ENCODE results near the gene CHCT1.
"Not testable (repeated sequence)": the region's sequence is repeated elsewhere in the genome, so short reads cannot be mapped to it uniquely, and the experiment has no call there.

Gene CHCT1

DNA sequence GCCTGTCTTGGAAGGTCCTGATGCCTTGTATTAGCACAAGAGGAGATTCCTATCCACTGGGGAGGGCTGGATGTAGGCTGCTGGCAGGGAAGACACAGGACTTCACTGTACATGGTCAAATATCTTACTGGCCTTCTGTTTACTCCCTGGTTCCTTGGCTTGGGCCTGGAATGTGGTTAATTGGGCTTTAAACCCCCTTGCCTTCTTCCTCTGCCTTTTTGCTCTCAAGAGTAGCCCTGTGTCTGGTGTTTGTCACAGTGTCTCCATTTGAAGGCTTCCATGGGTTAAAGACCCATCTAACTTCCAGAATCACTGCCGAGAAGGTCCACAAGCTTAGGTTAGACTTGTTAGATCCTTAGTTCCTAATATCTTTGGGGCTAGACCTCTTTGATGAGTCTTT lies 7.1 kb upstream of the CHCT1 start:
- TF ChIP-seq, protein P1, sequence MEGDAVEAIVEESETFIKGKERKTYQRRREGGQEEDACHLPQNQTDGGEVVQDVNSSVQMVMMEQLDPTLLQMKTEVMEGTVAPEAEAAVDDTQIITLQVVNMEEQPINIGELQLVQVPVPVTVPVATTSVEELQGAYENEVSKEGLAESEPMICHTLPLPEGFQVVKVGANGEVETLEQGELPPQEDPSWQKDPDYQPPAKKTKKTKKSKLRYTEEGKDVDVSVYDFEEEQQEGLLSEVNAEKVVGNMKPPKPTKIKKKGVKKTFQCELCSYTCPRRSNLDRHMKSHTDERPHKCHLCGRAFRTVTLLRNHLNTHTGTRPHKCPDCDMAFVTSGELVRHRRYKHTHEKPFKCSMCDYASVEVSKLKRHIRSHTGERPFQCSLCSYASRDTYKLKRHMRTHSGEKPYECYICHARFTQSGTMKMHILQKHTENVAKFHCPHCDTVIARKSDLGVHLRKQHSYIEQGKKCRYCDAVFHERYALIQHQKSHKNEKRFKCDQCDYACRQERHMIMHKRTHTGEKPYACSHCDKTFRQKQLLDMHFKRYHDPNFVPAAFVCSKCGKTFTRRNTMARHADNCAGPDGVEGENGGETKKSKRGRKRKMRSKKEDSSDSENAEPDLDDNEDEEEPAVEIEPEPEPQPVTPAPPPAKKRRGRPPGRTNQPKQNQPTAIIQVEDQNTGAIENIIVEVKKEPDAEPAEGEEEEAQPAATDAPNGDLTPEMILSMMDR (IDR thresholded peaks at IDR 0.05; ENCODE audit: control extremely low read depth, extremely low read depth, low read depth, missing control alignments), result no peak
- POLR2A ChIA-PET, result no interaction called here
- DNase-seq (ENCODE audit: extremely low spot score), result no peak
- CTCF ChIA-PET, result no interaction called here

- DNase-seq (ENCODE audit: extremely low spot score), result no peak
- POLR2A ChIA-PET, result no interaction called here
- CTCF ChIA-PET, result no interaction called here
- TF ChIP-seq, protein P1 (IDR thresholded peaks at IDR 0.05; ENCODE audit: control extremely low read depth, extremely low read depth, low read depth, missing control alignments), result no peak
Observed at GRCh38 chr17:60416368-60416925, 5.8 kb upstream of the CHCT1 start.

DNA sequence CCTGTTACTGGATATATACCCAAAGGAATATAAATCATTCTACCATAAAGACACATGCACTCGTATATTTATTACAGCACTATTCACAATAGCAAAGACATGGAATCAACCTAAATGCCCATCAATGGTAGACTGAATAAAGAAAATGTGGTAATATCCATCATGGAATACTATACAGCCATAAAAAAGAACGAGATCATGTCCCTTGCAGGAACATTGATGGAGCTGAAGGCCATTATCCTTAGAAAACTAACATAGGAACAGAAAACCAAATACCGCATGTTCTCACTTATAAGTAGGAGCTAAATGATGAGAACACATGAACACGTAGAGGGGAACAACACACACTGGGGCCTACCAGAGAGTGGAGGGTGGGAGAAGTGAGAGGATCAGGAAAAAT lies 3.3 kb upstream of the CHCT1 start:
- DNase-seq (ENCODE audit: extremely low spot score); POLR2A ChIA-PET: not testable (repeated sequence)
- CTCF ChIA-PET, result interaction anchor here (1.4 to 1.9 kb wide), 2 partner anchors 10 to 21 kb away, joined by 5 to 9 read pairs; no protein-coding TSS in a partner anchor

DNA sequence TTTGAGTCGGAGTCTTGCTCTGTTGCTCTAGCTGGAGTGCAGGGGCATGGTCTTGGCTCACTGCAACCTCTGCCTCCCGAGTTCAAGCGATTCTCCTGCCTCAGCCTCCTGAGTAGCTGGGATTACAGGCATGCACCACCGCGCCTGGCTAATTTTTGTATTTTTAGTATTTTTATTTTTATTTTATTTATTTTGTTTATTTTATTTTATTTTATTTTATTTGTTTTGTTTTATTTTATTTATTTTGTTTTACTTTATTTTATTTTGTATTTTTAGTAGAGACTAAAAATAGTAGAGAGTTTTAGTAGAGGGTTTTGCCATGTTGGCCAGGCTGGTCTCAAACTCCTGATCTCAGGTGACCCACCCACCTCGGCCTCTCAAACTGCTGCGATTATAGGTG lies 2.4 kb upstream of the CHCT1 start:
- not testable (repeated sequence) for DNase-seq (ENCODE audit: extremely low spot score)
- ChIA-PET CTCF (interaction anchor here (1.1 to 1.9 kb wide), 2 partner anchors 11 to 219 kb away, joined by 3 to 9 read pairs; no protein-coding TSS in a partner anchor), POLR2A (interaction anchor here (0.7 kb wide), 1 partner anchor 157 kb away, joined by 3 read pairs; no protein-coding TSS in a partner anchor)

DNA sequence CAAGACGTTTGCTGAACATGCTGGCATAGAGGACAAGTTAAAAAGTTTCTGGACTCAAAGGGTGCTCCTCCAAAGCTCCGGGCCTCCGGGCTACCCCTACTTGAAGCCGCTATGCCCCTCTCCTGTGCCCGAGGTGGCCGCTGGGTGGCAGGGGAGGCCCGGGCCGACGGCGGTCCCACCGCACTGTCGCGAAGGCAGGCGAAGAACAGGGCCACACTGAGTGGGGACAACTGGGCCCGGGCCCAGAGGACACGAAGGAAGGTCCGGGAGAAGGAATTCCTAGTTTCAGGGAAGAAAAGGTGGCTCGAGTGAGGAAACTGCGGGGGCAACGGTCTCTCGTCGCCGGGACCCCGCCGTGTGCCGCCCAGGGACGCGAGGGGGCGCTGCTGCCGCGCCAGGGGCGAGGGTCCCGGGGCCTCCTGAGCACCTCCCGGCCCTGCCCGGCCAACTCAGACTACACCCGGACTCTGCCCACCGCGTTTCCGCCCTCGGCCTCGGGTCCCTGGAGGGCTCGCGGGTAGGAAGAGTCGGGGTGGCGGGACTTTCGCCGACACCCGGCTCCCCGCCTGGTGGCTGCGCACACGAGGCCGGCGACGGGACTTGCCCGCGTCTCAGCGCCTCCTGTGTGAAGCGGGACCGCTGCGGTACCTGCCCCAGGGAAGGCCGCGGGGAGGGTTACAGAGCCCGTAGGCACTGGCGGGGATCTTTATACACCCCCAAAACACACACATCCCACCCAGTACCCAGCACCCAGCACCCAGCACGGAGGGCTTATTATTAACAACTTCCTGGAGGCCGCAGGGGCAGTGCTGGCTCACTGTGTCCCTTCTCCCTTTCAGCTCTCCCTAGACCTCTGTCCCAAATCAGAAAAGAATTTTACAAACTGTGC lies 772 bp upstream of the CHCT1 start:
- TF ChIP-seq, protein P1 (IDR thresholded peaks at IDR 0.05; ENCODE audit: control extremely low read depth, extremely low read depth, low read depth, missing control alignments), result peak; percentile 88
- DNase-seq (ENCODE audit: extremely low spot score), result peak; percentile 88
- CTCF ChIA-PET, result interaction anchor here (0.6 to 2.1 kb wide), 32 partner anchors 9 to 330 kb away, joined by 3 to 15 read pairs (median 3); no protein-coding TSS in a partner anchor
- POLR2A ChIA-PET, result no interaction called here

- DNase-seq (ENCODE audit: extremely low spot score), result no peak
- ChIA-PET CTCF (interaction anchor here (1.6 kb wide), 1 partner anchor 10 kb away, joined by 5 read pairs; no protein-coding TSS in a partner anchor), POLR2A (no interaction called here)
- TF ChIP-seq, protein P1 (IDR thresholded peaks at IDR 0.05; ENCODE audit: control extremely low read depth, extremely low read depth, low read depth, missing control alignments), result no peak
Observed at GRCh38 chr17:60423865-60424264, 1.6 kb downstream of the CHCT1 start.

DNA sequence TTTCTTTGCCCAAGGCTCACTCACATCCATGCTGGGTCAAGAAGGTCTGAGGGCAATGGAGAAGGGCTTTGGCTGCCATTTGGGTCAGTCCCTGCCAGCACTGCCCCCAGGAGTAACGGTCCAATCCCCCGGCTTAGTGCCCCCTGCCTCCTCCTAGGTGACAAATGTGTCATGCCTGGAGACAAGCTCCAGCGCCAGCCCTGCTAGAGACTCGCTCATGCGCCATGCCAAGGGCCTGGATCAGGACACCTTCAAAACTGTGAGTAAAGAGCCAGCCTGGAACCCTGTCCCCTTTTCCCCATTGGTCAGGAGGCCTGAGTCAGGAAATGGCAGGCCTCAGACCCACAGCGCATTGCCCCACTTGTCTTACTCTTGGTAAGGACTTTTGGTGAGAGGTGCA lies 3.3 kb downstream of the CHCT1 start:
- CTCF ChIA-PET, result interaction anchor here (1.4 kb wide), 1 partner anchor 215 kb away, joined by 3 read pairs; no protein-coding TSS in a partner anchor
- POLR2A ChIA-PET, result no interaction called here
- no peak for DNase-seq (ENCODE audit: extremely low spot score)
- TF ChIP-seq, protein P1 (IDR thresholded peaks at IDR 0.05; ENCODE audit: control extremely low read depth, extremely low read depth, low read depth, missing control alignments), result no peak
